ENCODE data around the gene TMEM63C.

GRCh38 chr14:77214216-77214615 is 32.6 kb downstream of the TMEM63C start:
- TF ChIP-seq POLR2AphosphoS5 (IDR thresholded peaks at IDR 0.05; ENCODE audit: low read depth, low read length) (no peak), POLR2A (IDR thresholded peaks at IDR 0.05; ENCODE audit: low read depth, low read length) (no peak), PAX5 (IDR thresholded peaks at IDR 0.05; ENCODE audit: insufficient read depth, low read length, severe bottlenecking) (no peak)
